ENCODE results near the gene RELN. TPM values are rescaled to one million over a fixed set of nuclear protein-coding genes. Genes with fewer than 3 reads are reported as not detected.

RELN gene
- polyA plus RNA-seq, 1 donor (not counting 4 experiments of a cell fraction or from before 2014, with no cell fraction given): not detected

- Histone ChIP-seq H3K9ac (ENCODE audit: control insufficient read depth, extremely low read depth, insufficient read depth, low read length) (no peak overlapping the region), H3K36me3 (ENCODE audit: control insufficient read depth in 2 of 2, extremely low read depth in 1 of 2, insufficient read depth in 2 of 2, low read length in 2 of 2) (no peaks in the 10 kb centered on the region), H3K4me1 (ENCODE audit: control insufficient read depth, extremely low read depth, insufficient read depth, low read length) (no peaks in the 10 kb centered on the region), H3K27ac (ENCODE audit: control insufficient read depth, insufficient read depth, low read length) (no peak overlapping the region), H2AFZ (ENCODE audit: control insufficient read depth, low read length) (no peak overlapping the region), H3K27me3 (ENCODE audit: control insufficient read depth, extremely low read depth, insufficient read depth, low read length) (no peaks in the 10 kb centered on the region), H3K9me1 (ENCODE audit: control insufficient read depth, extremely low read depth, insufficient read depth, low read length) (no peaks in the 10 kb centered on the region), H3K9me3 (ENCODE audit: control insufficient read depth, low read depth, low read length) (no peaks in the 10 kb centered on the region), H3K4me2 (ENCODE audit: control insufficient read depth, extremely low read depth, insufficient read depth, low read depth, low read length) (no peak overlapping the region), H3K79me2 (ENCODE audit: control insufficient read depth, insufficient read depth, low read length) (no peaks in the 10 kb centered on the region), H4K20me1 (ENCODE audit: control insufficient read depth, extremely low read depth, insufficient read depth, low read length) (no peaks in the 10 kb centered on the region), H3K4me3 (ENCODE audit: control insufficient read depth in 2 of 3, extremely low read depth in 1 of 3, insufficient read depth in 2 of 3, low read depth in 1 of 3, low read length in 3 of 3) (no peak overlapping the region)
- dilution Hi-C loops (cut with MboI; ENCODE audit: extremely low pct_ligation_motif_present, low sequenced_read_pairs): no loop called here
- TF ChIP-seq, protein P1, sequence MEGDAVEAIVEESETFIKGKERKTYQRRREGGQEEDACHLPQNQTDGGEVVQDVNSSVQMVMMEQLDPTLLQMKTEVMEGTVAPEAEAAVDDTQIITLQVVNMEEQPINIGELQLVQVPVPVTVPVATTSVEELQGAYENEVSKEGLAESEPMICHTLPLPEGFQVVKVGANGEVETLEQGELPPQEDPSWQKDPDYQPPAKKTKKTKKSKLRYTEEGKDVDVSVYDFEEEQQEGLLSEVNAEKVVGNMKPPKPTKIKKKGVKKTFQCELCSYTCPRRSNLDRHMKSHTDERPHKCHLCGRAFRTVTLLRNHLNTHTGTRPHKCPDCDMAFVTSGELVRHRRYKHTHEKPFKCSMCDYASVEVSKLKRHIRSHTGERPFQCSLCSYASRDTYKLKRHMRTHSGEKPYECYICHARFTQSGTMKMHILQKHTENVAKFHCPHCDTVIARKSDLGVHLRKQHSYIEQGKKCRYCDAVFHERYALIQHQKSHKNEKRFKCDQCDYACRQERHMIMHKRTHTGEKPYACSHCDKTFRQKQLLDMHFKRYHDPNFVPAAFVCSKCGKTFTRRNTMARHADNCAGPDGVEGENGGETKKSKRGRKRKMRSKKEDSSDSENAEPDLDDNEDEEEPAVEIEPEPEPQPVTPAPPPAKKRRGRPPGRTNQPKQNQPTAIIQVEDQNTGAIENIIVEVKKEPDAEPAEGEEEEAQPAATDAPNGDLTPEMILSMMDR (optimal IDR thresholded peaks at IDR 0.05 in 1 of 3, IDR thresholded peaks at IDR 0.05 in 1 of 3, conservative IDR thresholded peaks at IDR 0.05 in 1 of 3; ENCODE audit: extremely low read depth in 1 of 3, insufficient read depth in 2 of 3, low read length in 3 of 3): no peak
- TF ChIP-seq EZH2 (IDR thresholded peaks at IDR 0.05; ENCODE audit: low read length): no peak
- DNase-seq (ENCODE audit: low read depth, low spot score) (no peak), FAIRE-seq (no peak)
These were observed 409.4 kb downstream of the RELN start for GRCh38 chr7:103580031-103580430.

- no peaks in the 10 kb centered on the region for H3K9me1 ChIP-seq (ENCODE audit: control insufficient read depth, extremely low read depth, insufficient read depth, low read length)
- no peak for DNase-seq (ENCODE audit: low read depth, low spot score)
- dilution Hi-C loops (cut with MboI; ENCODE audit: extremely low pct_ligation_motif_present, low sequenced_read_pairs): no loop called here
These were observed 412.4 kb downstream of the RELN start for GRCh38 chr7:103577059-103577458.

More at GRCh38 chr7:103577059-103577458, 412.4 kb downstream of the RELN start:
- Histone ChIP-seq H3K4me2 (ENCODE audit: control insufficient read depth, extremely low read depth, insufficient read depth, low read depth, low read length) (no peak overlapping the region), H3K9ac (ENCODE audit: control insufficient read depth, extremely low read depth, insufficient read depth, low read length) (no peak overlapping the region), H3K9me3 (ENCODE audit: control insufficient read depth, low read depth, low read length) (no peaks in the 10 kb centered on the region), H2AFZ (ENCODE audit: control insufficient read depth, low read length) (no peak overlapping the region), H3K4me1 (ENCODE audit: control insufficient read depth, extremely low read depth, insufficient read depth, low read length) (no peaks in the 10 kb centered on the region), H3K4me3 (ENCODE audit: control insufficient read depth in 2 of 3, extremely low read depth in 1 of 3, insufficient read depth in 2 of 3, low read depth in 1 of 3, low read length in 3 of 3) (no peak overlapping the region), H3K36me3 (ENCODE audit: control insufficient read depth in 2 of 2, extremely low read depth in 1 of 2, insufficient read depth in 2 of 2, low read length in 2 of 2) (no peaks in the 10 kb centered on the region), H3K27ac (ENCODE audit: control insufficient read depth, insufficient read depth, low read length) (no peak overlapping the region), H4K20me1 (ENCODE audit: control insufficient read depth, extremely low read depth, insufficient read depth, low read length) (no peaks in the 10 kb centered on the region), H3K27me3 (ENCODE audit: control insufficient read depth, extremely low read depth, insufficient read depth, low read length) (no peaks in the 10 kb centered on the region), H3K79me2 (ENCODE audit: control insufficient read depth, insufficient read depth, low read length) (no peaks in the 10 kb centered on the region)
- TF ChIP-seq EZH2 (IDR thresholded peaks at IDR 0.05; ENCODE audit: low read length): no peak
- TF ChIP-seq, protein P1 (optimal IDR thresholded peaks at IDR 0.05 in 1 of 3, IDR thresholded peaks at IDR 0.05 in 1 of 3, conservative IDR thresholded peaks at IDR 0.05 in 1 of 3; ENCODE audit: extremely low read depth in 1 of 3, insufficient read depth in 2 of 3, low read length in 3 of 3): no peak
- no peak for FAIRE-seq

Measured in keratinocyte (primary cell).